Loucy (cell line): ENCODE results near the gene C1orf174.

Experiments
- CTCF ChIP-seq: fragments of 200-600 bp; sonication (generic); conservative IDR thresholded peaks from 2 replicates; pipeline ENCODE4 v1.5.1; 2014; ENCODE audit warnings: mild to moderate bottlenecking, antibody characterized with exemption, low read length
- EZH2phosphoT487 ChIP-seq: fragments of 200-600 bp; IDR thresholded peaks from 2 replicates; pipeline ENCODE4 v1.6.1; 2018; ENCODE audit warnings: antibody characterized with exemption, mild to moderate bottlenecking, moderate library complexity, borderline replicate concordance

- TF ChIP-seq CTCF = no peak
- no peak for TF ChIP-seq EZH2phosphoT487
These were observed 23.4 kb downstream of the C1orf174 start for GRCh38 chr1:3876716-3877115.
